NB4 (cell line): ENCODE measurements around the gene PRICKLE2.

ENCODE experiments used
- POLR2A ChIP-seq: IDR thresholded peaks from 2 replicates; pipeline ENCODE4 v1.6.1; 2011; ENCODE audit warnings: mild to moderate bottlenecking; ENCODE audit not compliant: insufficient read length; ENCODE audit errors: extremely low read depth
- TF ChIP-seq, protein P1 (sequence below): IDR thresholded peaks from one replicate; pipeline ENCODE4 v1.5.1; 2012; ENCODE audit warnings: low read depth, low read length

DNA sequence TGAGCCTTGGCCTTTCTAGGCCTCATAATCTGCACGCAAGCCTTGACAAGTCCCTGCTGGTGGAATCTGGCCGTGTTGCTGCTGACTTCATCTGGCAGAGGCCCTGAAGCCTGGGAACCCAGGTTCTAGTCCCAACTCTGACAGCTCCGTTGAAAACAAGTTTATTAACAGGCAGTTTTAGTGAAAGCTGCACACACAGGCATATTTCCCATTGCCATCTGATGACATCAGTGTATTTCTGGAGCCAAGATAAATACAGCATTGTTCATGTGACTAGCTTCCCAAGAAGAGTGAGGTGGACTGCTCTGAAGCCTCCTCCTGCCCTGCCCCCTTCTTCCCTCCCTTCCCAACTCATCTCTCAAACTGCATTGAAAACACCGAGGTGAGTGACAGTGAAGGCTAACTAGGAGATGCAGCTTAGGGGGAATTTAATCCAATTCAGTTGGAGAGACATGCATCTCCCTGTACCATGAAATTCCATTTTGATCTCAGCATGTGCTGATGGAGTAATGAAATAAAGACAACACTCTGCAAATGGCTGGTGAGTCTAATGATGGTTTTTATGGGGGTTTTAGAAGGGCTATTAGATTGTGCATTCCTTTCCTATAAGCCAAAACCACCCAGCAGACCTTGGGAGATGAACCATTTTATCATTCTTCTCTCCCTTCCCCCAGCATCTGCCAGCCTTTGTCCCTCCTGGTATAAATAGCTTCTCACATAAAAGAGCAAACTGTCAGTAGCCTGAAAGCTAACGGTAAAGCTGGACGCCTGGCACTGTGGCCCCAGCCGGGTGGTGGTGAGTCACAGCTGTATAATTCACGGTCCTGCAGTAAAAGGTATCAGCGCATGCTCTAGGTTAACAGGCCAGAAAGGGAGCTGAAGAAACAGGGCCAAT lies 38.0 kb downstream of the PRICKLE2 start:
- TF ChIP-seq, protein P1, sequence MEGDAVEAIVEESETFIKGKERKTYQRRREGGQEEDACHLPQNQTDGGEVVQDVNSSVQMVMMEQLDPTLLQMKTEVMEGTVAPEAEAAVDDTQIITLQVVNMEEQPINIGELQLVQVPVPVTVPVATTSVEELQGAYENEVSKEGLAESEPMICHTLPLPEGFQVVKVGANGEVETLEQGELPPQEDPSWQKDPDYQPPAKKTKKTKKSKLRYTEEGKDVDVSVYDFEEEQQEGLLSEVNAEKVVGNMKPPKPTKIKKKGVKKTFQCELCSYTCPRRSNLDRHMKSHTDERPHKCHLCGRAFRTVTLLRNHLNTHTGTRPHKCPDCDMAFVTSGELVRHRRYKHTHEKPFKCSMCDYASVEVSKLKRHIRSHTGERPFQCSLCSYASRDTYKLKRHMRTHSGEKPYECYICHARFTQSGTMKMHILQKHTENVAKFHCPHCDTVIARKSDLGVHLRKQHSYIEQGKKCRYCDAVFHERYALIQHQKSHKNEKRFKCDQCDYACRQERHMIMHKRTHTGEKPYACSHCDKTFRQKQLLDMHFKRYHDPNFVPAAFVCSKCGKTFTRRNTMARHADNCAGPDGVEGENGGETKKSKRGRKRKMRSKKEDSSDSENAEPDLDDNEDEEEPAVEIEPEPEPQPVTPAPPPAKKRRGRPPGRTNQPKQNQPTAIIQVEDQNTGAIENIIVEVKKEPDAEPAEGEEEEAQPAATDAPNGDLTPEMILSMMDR: no peak
- no peak for TF ChIP-seq POLR2A
